Body of pancreas (tissue), 4 donors: ENCODE results near the gene UTY. TPM values are rescaled to one million over a fixed set of nuclear protein-coding genes. Genes with fewer than 3 reads are reported as not detected.

Experiments used
- ATAC-seq: fragments of 150-250 bp; one replicate; pipeline ENCODE4 v1.9.1; 2016
- DNase-seq, 4 donors: peaks; one replicate each; pipeline ENCODE4 v3.0.0-alpha.2; 2019
- H3K27ac ChIP-seq, 4 donors: fragments of 200-600 bp; sonication (generic); 1 replicate in 3 of 4; 2 replicates in 1 of 4; pipeline versions ENCODE4 v1.5.1 to v1.6.1; 2016 to 2019; ENCODE audit warnings: mild to moderate bottlenecking in 1 of 4, mixed read lengths in 1 of 4, moderate library complexity in 1 of 4
- H3K27me3 ChIP-seq, 2 donors: fragments of 200-600 bp; sonication (generic); one replicate each; pipeline ENCODE4 v1.6.0; 2016; ENCODE audit warnings: mild to moderate bottlenecking in 1 of 2
- H3K36me3 ChIP-seq, 2 donors: fragments of 200-600 bp; sonication (generic); replicated peaks in 1 of 2; 2 replicates each; pipeline ENCODE4 v1.5.1; 2016; ENCODE audit warnings: low read depth in 2 of 2; ENCODE audit not compliant: insufficient read depth in 1 of 2
- H3K4me1 ChIP-seq: fragments of 200-600 bp; sonication (generic); one replicate; pipeline ENCODE4 v1.6.0; 2016
- H3K4me3 ChIP-seq, 2 donors: fragments of 200-600 bp; sonication (generic); 1 replicate in 1 of 2; 2 replicates in 1 of 2; pipeline ENCODE4 v1.5.1; 2016 to 2019
- H3K9me3 ChIP-seq, 3 donors: fragments of 200-600 bp; sonication (generic); 1 replicate in 2 of 3; 2 replicates in 1 of 3; pipeline ENCODE4 v1.5.1; 2016
- CTCF ChIP-seq, 7 experiments: fragments of 450-650 bp in 4 of 7; fragments of 200-600 bp in 3 of 7; sonication (generic) in 3 of 7; IDR thresholded peaks; one replicate each; pipeline ENCODE4 v1.5.1; 2016 to 2019; ENCODE audit warnings: antibody characterized with exemption in 7 of 7
- POLR2A ChIP-seq, 3 donors: fragments of 450-650 bp; IDR thresholded peaks; one replicate each; pipeline ENCODE4 v1.6.1; 2016; ENCODE audit warnings: antibody characterized with exemption in 3 of 3, mild to moderate bottlenecking in 2 of 3
- WGBS, 2 donors: methylation state at CpG; one replicate each; pipeline ENCODE4 v1.1.5; 2017; 5-methylcytosine and 5-hydroxymethylcytosine counted together
- intact Hi-C: fragments of 100-400 bp; cut with DNase I; formaldehyde crosslinking; loops from one replicate; pipeline ENCODE4 v1.15.1; 2023
- total RNA-seq, 2 donors: library from RNA; depleted of rRNA; stranded (reverse); fragments of >200 nt; gene quantifications; one replicate each; pipeline ENCODE4 v1.1.0, GENCODE V29; 2016

Gene UTY
- total RNA-seq, 2 donors from 2014 or later, result not detected

GRCh38 chrY:13450596-13451130 lies 29.2 kb downstream of the UTY start:
- ATAC-seq (no peak), DNase-seq (no peak)
- 89 to 91% methylated on average over 4 to 11 of the region's 11 CpGs for WGBS, 2 donors
- Histone ChIP-seq H3K4me3 (no peak overlapping the region), H3K4me1 (no peaks in the 10 kb centered on the region), H3K27me3 (no peaks in the 10 kb centered on the region), H3K9me3 (no peaks in the 10 kb centered on the region), H3K36me3 (no peaks in the 10 kb centered on the region), H3K27ac (no peak overlapping the region)
- TF ChIP-seq CTCF (IDR thresholded peaks at IDR 0.05) (no peak), POLR2A (IDR thresholded peaks at IDR 0.05) (no peak)
- intact Hi-C loops, result no loop called here

DNA sequence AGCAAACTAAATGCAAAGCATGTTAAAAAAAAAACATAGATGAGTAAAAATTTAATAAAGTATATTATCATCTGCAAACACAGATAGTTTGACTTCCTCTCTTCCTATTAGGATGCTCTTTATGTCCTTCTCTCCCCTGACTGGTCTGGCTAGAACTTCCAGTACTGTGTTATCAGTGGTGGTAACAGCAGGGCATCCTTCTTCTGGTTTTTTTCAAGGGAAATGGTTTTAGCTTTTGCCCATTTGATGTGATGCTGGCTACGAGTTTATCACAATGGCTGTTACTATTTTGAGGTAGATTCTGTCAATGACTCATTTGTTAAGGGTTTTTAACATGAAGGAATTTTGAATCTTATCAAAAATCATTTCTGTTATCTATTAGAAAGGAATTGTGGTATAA lies 34.3 kb downstream of the UTY start:
- no peak overlapping the region for H3K27ac ChIP-seq
- H3K4me1 ChIP-seq, result no peaks in the 10 kb centered on the region
- ATAC-seq (no peak), DNase-seq (no peak)
- intact Hi-C loops, result no loop called here
- H3K9me3 ChIP-seq, result no peaks in the 10 kb centered on the region
- H3K4me3 ChIP-seq, result no peak overlapping the region
- WGBS, 2 donors, result 25 to 63% methylated on average over 1 of the region's 1 CpG
- no peaks in the 10 kb centered on the region for H3K27me3 ChIP-seq
- TF ChIP-seq POLR2A (IDR thresholded peaks at IDR 0.05), result no peak
- no peak for TF ChIP-seq CTCF (IDR thresholded peaks at IDR 0.05)
- H3K36me3 ChIP-seq, result no peaks in the 10 kb centered on the region

DNA sequence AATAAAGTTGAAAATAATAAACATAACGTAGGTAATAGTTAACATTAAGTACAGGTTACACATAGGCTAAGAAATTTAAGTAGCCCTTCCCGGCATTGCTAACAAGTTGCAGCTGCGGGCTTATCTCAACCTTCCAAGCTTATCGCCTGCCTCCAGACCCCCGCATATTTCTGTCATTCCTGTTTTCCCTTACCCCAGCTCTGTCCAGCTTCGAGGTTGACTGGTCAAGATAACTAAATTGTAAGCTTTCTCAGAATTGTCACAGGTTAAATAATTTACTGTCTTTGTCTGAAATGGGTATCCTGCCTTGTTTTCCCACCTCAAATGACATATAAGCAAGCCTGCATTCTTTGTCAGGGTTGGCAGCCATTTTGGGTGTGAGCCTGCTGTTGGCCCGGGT lies 36.7 kb downstream of the UTY start:
- Histone ChIP-seq H3K27ac (no peak overlapping the region), H3K4me3 (no peak overlapping the region), H3K27me3 (no peaks in the 10 kb centered on the region), H3K9me3 (no peaks in the 10 kb centered on the region), H3K36me3 (no peaks in the 10 kb centered on the region), H3K4me1 (no peaks in the 10 kb centered on the region)
- TF ChIP-seq POLR2A (IDR thresholded peaks at IDR 0.05), result no peak
- no peak for TF ChIP-seq CTCF (IDR thresholded peaks at IDR 0.05)
- intact Hi-C loops, result no loop called here
- DNase-seq (no peak), ATAC-seq (no peak)
- WGBS, 2 donors, result 27 to 29% methylated on average over 7 of the region's 7 CpGs

DNA sequence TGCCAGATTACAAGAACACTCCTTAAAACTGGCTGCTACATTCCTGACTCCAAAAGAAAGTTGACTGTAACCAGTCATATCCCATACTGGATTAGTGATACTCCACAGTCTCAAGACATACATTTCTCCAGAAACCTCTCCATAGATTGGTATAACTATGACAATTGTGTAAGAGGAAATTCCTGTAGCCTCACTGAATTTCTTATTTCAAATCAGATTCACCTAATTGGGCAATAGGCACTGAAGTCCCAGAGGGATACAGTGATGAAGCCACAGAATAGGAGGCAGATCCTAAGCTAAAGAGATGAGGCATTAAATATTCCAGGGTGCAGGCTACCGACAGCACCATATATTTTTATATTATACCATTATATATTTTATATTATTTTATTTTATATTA lies 39.0 kb downstream of the UTY start:
- H3K4me1 ChIP-seq, result peaks cover 4% of the 10 kb centered on the region
- H3K36me3 ChIP-seq, result no peaks in the 10 kb centered on the region
- TF ChIP-seq CTCF (IDR thresholded peaks at IDR 0.05) (no peak), POLR2A (IDR thresholded peaks at IDR 0.05) (no peak)
- DNase-seq (no peak), ATAC-seq (no peak)
- intact Hi-C loops, result no loop called here
- H3K27me3 ChIP-seq, result no peaks in the 10 kb centered on the region
- 100% methylated on average over 1 of the region's 1 CpG for WGBS, 2 donors
- H3K27ac ChIP-seq, result no peak overlapping the region
- no peaks in the 10 kb centered on the region for H3K9me3 ChIP-seq
- no peak overlapping the region for H3K4me3 ChIP-seq
